Kidney tubule cell (primary cell): Measurements from ENCODE around the gene CA5B.
"Not testable (repeated sequence)": the region's sequence is repeated elsewhere in the genome, so short reads cannot be mapped to it uniquely, and the experiment has no call there.

Experiments used
- DNase-seq: peaks from one replicate; pipeline ENCODE4 v3.0.0-alpha.2; 2018; ENCODE audit warnings: low spot score

The CA5B gene

GRCh38 chrX:15737959-15738902 is at the start of gene CA5B:
Gene CA5B (plus strand): TSS chrX:15738270. CDS start chrX:15750024, 11,754 bp downstream.
- peak; percentile 95 for DNase-seq

- DNase-seq: no peak
Measured at GRCh38 chrX:15694941-15695451, 43.1 kb upstream of the CA5B start.

GRCh38 chrX:15696516-15696915 is 41.6 kb upstream of the CA5B start:
- no peak for DNase-seq

- no peak for DNase-seq
Measured at GRCh38 chrX:15702488-15703371, 35.3 kb upstream of the CA5B start.

GRCh38 chrX:15703809-15704208 is 34.3 kb upstream of the CA5B start:
- not testable (repeated sequence) for DNase-seq

GRCh38 chrX:15704273-15704672 is 33.8 kb upstream of the CA5B start:
- not testable (repeated sequence) for DNase-seq

- peak; percentile 66 for DNase-seq
Measured at GRCh38 chrX:15714529-15714928, 23.5 kb upstream of the CA5B start.

GRCh38 chrX:15718283-15718970 is 19.6 kb upstream of the CA5B start:
- peak; percentile 79 for DNase-seq

GRCh38 chrX:15719324-15719968 is 18.6 kb upstream of the CA5B start:
- DNase-seq: peak; percentile 10

GRCh38 chrX:15721911-15722310 is 16.2 kb upstream of the CA5B start:
- DNase-seq: no peak

- peak; percentile 60 for DNase-seq
Measured at GRCh38 chrX:15723887-15724517, 14.1 kb upstream of the CA5B start.

- no peak for DNase-seq
Measured at GRCh38 chrX:15724911-15725310, 13.2 kb upstream of the CA5B start.

GRCh38 chrX:15731368-15731767 is 6.7 kb upstream of the CA5B start:
- not testable (repeated sequence) for DNase-seq

GRCh38 chrX:15737190-15737958 is 696 bp upstream of the CA5B start:
- no peak for DNase-seq

GRCh38 chrX:15739886-15740285 is 1.8 kb downstream of the CA5B start:
- no peak for DNase-seq

GRCh38 chrX:15744181-15744867 is 6.3 kb downstream of the CA5B start:
- peak; percentile 9 for DNase-seq

- no peak for DNase-seq
Measured at GRCh38 chrX:15745179-15745578, 7.1 kb downstream of the CA5B start.

GRCh38 chrX:15746651-15747050 is 8.6 kb downstream of the CA5B start:
- DNase-seq: not testable (repeated sequence)

- DNase-seq: no peak
Measured at GRCh38 chrX:15747626-15748173, 9.6 kb downstream of the CA5B start.
